ENCODE data around the gene REC114.

DNA sequence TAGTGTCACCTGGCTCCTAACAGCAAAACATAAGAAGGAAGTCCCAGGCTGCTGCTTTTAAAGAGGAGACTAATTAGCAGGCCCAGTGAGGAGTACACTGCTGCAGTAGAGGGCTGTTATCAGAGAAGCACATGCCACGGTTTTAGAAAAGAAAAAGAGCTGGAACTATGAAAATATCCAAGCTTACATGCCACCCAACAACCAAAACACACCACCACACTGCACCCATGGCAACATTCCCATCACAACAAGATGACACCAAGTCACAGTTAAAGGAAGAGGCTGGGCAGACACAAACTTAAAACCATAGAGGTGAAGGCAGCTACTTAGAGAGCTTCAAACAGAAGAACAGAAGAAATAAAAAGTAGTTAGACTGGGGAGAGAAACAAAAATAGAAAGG lies 153.2 kb downstream of the REC114 start:
- no peak for TF ChIP-seq ELF4 (IDR thresholded peaks at IDR 0.05)
- TF ChIP-seq SP1 (IDR thresholded peaks at IDR 0.05), result no peak

All from HEK293T (cell line).